GM19351 (cell line): ENCODE results near the gene ERC2.
"Not testable (repeated sequence)": the region's sequence is repeated elsewhere in the genome, so short reads cannot be mapped to it uniquely, and the experiment has no call there.

ENCODE experiments used
- ATAC-seq: cut with Tn5 transposase; IDR thresholded peaks from one replicate; pipeline ENCODE4 v1.9.1; 2021; ENCODE audit warnings: mild to moderate bottlenecking, moderate library complexity; ENCODE audit not compliant: unreplicated experiment

ERC2 gene

DNA sequence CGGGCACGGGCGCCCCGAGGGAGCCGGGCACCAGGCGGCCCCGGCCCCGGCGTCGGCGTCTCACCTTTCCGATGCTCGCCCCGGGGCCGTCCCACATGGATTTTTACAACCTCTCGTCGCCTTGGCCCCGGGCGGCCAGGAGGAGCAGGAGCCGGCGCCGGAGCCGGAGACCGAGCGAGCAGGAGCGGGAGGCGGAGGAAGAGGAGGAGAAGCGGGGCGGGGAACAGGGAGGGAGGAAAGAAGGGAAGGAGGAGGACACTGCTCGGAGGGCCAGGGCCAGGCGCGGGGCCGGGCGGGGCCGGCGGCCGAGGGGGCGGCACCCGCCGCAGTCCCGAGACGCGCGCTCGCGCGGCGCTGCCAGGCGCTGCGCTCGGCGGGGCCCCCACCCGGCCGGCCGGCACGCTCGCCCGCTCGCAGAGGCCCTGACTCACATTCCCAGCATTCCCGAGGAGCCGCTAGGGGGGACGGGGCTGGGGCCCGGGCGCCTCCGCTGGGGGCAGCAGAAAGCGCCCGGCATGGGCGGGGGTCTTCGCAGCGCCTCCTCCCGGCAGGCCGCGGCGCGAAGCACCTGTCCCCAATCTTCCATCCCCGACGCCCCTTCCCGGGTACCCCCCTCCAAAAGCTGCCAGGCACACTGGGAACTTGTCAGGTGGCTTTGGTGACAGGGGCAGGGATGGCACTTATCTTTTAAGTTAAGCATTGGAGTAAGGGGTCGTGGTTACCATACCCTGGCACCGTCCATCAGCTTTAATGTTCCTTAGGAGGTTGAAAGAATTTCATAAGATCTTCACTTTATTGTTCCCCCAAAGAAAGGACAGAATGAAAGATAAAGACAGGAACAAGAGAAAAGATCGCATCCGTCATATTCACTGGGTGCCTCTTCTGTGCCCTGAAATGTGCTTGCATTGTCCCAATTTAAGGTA lies at the start of gene ERC2:
Gene ERC2, minus strand, starts transcription at position 284 of the 923 bp plus-strand sequence.
- no peak for ATAC-seq

DNA sequence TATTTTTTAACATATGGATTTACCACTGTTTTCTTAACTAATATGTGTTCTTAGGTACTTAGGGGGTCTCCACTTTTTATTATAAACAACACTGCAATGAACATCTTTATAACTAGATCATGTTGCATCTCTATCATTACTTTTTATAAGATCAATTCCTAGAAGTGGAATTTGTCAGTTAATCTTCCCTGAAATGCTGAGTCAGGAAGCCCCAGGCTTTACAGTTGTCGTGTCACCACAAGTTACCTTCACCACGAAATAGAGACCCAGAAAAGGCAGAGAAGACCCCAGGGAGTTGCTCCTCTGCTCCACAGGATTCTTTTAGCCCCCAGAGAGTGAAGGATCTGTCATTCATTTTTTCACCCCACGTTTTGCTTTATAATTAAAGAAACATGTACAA lies 34.5 kb upstream of the ERC2 start:
- no peak for ATAC-seq

DNA sequence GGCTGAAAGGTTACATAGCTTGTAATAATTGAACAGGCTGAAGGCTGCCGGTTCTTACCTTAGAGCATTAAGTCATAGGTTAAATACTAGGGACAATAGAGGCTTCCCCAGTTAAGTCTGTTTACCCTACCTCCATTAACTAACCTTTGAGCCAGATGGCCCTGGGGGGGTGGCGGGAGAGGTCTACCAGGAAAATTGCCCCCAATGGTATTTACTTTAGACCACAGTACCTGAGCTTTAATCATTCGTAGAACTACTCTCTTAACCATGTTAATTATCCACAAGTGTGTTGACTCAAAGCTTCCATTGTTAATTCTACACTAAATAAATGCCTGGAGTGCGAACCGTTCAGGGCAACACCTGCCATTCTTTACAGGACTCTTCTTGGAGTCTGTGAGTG lies 28.1 kb upstream of the ERC2 start:
- not testable (repeated sequence) for ATAC-seq

DNA sequence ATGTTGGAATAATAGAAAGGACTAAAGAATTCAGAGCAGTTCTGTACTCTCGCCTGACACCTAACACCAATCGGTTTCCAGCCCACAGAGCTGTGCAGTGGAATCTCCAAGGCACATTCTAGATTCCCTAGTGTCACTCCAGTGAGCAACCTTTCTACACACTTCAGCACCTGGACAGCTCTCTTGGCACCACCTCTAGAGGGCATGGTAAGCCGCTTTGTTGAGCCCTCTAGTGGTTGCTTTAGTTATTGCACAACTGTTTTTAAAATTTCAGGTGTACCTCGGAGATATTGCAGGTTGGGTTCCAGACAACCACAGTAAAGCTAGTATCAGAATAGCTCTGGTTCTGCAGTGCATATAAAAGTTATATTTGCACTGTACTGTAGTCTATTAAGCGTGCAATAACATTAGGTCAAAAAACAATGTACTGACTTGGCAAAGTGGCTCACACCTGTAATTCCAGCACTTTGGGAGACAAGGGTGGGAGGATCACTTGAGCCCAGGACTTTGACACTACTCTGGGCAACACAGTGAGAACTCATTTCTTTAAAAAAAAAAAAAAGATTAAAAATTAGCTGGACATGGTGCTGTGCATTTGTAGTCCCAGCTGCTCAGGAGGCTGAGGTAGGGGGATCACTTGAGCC lies 26.5 kb upstream of the ERC2 start:
- ATAC-seq, result peak; percentile 98

DNA sequence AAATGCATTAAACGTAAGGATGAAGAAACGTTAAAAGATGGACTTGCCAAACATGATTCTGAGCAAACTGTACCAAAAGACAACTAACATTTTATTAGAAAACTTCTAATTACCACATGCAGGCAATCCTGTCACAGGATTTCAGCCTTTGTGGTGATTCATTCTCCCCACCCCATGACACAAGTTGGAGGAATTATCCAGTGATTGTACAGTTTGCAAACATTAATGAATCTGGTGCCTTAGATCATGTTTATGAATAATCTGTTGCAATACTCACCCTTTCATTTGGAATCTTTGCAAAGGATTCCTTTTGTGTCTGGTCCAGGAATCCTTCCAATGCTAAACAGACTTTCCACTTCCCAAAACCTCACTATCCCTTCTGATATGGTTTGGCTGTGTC lies 23.3 kb upstream of the ERC2 start:
- ATAC-seq, result no peak

DNA sequence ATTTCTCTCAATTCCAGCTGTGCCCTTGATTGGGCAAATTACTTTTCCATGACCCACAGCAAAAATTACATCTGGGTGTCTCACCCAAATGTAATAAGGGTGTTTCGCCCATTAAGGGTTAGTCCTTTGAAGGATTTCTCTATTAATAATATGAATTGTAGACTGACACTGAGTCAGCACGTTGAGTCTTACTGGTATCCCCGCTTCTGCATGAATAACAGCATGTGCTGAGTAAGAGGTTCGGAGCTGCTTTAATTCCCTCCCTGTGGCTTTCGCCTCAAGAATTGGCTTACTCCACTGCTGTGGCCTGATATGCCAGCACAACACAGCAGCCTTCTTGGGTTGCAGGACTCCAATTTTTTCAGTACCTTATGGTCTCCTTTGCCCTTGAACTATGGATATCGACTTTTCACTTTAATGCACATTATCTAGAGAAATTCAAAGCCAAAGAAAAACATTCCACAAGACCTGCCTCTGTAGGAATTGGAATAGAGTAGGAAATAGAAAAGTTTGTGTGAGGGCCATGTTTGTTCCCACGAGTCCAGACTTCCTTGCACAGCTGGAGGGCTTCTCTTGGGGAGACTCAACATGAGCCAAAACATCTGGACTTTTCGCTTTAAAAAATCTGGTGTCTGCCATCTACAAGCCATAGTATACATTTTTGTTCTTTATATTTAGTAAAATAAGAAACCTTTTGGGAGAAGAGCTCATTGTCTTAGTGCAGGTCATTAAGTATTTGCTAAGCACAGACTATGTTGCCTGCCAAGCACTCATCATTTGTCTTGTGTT lies 20.7 kb upstream of the ERC2 start:
- ATAC-seq, result no peak

DNA sequence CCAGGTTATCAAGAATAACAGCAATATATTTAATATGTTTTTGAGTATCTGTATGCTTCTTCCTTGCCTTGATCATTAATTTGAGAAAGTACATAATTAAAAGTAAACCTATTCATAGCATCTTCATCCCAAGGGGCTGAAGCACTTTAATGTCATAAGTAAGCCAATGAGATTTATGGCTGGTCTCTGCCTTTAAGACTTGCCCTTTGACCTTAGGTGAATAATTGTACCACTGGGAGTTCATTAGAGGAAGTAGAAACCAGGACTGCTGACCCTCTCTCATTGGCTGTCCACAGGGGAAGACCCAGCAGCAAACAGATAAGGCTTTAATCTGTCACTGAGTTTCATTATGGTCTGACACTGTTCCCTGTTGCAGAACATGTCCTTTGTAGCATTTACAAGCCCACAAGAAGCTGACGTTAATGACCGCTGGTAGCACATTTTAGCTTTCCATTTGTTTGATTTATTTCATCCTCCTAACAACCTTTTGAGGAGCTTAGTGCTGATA lies 16.3 kb upstream of the ERC2 start:
- no peak for ATAC-seq

DNA sequence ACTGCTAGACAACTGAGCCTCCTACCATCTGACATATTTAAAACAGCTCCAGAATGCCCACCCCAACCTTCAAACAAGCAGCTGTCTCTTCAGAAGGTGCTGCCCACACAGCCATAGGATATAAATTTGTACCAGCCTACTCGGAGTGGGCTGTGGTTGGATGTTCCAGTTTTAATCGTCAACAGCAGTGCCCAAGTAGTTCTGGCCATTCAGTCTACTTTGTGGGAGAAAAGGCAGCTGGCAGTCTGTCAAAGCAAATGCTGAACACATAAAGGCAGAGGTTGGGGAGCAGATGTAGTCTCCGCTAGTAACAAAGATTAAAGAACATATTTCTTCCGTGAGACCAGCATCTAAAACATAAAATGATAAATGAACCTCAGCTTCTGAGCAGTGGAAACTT lies 15.9 kb upstream of the ERC2 start:
- ATAC-seq, result no peak

DNA sequence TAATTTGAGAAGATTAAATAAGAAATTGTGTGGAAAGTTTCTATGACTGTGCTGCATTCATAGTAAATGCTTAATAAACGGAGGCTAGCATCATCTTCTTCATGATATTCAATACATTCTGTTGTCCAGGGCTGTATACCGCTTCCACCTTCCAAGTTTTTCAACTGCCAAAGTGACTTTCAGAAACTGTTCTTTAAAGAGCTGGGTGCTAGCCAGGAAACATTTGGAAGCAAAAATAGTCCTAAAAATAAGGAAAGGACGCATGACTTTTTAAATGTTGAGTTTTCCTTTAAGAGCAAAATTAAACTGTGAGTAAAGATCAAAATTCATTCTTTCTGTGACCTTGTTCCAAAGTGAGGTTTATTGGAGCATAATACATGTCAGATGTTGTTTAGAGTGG lies 9.4 kb upstream of the ERC2 start:
- no peak for ATAC-seq

DNA sequence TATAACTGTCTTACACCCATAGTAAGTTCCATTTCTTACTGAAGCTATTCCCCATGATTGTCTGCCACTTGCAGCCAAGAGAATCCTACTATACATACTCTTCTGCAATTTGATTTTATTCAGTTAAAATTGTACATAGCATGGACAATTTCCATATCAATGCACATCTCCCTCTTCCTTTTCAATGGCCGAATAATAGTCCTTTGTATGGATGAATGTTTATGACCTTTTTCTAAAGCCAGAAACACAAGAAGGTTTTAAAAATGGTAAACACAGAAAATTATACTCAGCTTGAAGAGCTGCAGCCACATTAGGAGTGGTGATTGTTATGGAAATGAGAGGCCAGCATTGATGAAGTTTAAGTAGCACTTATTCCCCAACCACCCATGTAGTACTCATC lies 8.5 kb upstream of the ERC2 start:
- no peak for ATAC-seq

DNA sequence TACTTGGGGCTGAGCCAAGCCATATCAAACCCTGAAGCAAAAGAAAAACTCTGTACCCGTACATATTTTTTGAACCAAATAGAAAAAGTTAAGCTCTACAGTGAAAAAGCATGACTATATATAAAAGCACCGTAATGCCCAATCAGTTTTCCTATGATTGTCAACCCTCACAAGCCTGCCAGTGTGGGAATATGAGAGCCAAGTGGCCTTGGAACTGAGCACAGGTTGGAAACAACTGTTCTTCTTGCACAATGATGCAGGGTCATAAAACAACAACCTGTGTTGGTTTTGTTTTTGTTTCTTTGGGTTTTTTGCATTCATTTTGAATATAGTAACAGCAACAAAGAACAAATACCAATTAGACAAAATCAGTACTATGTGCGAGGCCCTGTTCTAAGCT lies 3.5 kb upstream of the ERC2 start:
- no peak for ATAC-seq

DNA sequence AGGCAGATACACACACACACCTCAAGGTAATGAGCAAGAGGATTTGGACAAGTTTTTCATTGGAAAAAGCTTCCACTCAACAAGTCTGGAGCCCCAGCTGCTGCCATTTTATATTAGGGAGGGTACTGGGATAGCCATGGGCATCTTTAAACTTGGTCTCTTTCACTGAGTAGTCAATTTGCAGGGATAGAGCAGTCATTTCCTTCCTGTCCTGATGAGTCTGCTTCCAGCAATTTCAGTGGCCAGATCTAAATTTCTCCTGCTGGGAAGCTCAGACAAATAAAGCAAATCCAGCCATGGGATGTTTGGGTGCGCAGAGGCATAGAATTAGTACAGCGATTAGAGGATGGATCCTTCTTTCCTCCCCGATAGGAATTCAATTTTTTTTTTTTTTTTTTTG lies 874 bp upstream of the ERC2 start:
- no peak for ATAC-seq

DNA sequence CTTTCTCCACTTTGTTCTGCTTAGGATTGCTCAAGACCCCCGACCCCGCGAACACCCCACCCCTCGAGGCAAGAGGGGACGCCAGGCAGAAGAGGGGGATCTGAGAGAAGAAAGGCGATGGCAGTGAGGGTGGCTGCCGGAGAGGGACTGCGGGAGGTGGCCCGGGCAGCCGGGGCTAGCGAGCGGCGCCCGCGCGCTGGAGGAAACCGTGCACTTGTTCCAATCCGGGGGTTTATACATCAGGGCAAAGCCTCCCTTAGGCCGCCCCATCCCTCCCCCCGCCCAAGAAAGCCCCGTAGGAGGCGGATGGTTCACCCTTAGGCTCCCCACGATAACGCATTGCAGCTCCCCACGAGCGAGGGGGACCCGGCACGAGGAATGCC lies 475 bp downstream of the ERC2 start:
- no peak for ATAC-seq

DNA sequence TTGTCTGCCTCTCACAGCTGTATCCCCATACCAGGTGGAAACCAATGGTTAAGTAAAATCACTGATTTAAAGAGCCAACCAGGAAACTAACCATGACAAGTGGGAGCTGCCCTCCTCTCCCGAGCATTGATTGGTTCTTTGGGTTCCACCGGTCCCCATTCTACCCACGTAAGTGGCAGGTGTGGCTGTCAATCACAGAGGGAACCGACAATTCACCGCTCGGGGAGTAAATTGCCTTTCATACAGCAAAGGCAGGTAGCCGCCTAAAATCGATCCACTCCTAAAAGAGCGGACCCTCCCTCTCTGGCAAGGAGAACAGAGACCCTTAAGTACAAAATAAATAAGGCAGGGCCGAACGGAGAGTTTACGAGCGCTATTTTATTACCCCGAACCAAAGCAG lies 1.2 kb downstream of the ERC2 start:
- ATAC-seq, result no peak

DNA sequence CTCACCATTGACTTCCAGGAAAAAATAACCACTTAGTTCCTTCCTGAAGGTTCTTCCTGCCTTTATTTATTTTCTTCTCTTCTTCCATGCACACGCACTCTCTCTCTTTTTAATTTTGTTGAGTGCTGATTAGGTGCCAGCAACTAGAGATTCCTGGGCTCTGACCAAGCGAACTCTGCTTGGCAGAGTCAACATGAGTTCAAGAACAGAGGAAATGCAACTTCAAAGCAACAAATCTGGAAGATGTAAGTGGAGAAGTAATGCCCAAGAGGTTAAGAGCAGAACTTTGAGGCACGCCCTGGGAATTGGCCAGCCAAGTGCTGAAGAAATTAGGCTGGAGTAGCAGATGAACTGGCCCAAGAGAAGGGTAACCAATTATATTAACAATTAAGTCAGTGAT lies 8.5 kb downstream of the ERC2 start:
- no peak for ATAC-seq

DNA sequence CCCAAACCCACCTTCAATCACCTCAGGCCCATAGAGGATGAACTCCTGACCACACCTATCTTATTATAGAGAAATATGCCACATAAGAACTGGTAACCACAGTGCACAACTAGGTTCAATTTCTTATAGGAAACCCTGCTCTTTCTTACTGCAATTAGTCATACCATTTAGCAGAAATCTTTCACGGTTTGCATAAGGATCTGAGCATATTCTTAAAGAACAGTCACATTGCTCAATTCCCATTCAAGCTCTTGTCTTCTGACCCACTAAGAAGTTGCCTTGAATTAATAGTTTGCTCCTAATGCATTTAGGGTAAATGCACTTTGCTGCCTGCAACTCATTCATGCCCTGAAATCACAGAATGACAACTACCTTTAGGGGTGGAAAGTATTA lies 9.2 kb downstream of the ERC2 start:
- ATAC-seq, result no peak

DNA sequence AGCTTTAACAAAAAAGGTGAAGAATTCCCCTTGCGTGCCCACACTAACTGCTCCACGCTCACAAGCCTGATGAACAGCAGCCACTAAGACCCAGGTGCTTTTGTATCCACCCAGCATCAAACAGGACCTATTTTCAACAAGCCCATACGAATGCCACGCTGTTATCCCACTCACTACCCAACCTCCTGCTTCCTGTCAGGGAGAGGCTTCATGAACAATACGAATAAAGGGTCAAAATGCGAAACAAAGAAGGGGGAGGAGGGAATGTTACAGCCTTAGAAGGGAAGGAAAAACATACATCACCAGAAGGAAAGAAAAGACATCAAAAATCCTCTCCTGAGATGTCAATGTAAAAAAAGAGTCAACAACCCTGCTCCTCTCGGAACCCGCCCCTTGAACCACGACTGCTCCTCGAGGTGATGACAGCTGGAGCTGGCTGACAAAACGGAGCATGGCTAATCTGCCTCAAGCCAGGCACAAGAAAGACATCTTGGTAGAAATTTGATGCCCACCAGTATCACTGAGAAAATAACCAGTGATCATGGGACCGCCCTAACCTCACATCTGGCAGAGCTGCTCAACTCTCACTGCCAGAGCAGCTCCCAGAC lies 9.7 kb downstream of the ERC2 start:
- ATAC-seq, result no peak

DNA sequence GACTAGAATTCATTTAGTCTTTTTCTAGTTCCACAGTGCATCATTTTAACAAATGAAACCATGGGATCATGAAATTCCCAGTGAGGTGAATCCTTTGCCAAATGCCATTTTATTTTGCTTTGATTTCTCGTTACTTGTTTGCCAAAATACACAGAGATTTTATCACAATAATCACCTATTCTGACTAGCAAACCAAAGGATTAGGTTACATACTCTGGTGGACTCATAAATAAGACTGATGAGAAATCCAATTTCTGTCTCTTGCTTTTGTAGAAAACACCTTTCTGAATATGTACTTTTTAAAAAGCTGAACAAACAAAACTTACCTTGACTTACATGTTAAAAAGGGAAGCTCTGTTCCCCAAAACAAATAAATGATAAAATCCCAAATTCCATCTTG lies 12.2 kb downstream of the ERC2 start:
- no peak for ATAC-seq

DNA sequence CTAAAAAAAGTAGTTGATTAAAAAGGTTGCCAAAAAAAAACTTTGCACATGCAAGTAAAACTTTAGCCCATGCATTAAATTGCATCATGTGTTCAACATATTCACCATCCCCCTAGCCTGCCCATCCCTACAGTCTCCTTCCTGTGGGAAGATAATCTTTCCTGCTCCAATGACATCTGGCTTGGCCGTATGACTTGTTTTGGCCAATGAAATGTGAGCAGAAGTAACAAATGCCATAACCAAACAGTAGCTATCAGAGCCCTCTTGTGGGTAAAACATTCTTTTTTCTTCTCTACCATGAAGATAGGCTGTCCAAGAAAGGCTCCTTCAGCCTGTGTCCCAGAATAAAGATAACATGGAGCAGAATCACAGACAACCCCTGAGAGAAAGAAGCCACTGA lies 15.3 kb downstream of the ERC2 start:
- no peak for ATAC-seq

DNA sequence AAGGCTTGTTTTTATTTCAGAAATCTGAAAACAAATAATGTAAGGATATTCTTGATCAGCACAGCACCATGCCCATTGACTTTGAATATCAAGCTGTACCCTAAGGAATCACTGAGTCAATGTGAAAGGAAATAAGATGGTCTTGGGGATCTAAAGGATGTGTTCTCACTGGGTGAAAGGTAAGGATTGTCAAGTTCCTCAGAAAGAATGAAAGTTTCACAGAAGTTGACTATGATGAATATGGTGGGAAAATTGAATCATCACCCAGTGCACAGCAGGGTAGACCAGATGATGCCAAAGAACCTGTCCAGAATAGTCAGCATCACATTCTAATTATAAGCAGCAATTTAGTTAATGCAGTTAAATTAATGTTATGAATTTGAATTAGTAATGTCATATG lies 16.2 kb downstream of the ERC2 start:
- no peak for ATAC-seq

DNA sequence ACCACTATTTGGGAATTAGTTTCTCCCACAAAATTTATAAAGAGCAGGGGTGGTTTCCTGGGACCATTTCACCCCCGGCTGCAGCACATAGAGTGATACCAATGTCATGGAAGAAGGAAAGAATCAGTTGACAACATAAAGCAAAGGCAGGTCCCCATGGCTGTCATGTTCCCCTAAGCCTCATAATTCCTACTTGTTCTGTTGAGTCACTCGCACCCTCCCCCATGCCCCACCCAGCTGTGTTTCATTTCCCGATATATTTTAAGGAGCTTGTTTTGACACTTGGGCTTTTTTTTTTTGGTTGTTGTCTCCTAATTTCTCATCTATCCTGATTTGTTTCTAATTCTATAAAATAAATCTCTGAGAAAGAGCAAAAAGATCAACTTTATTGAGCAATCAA lies 24.9 kb downstream of the ERC2 start:
- no peak for ATAC-seq
